Measurements from ENCODE around the gene MOB3B.

MOB3B gene

GRCh38 chr9:27365707-27366376, 163.8 kb downstream of the MOB3B start:
- DNase-seq (ENCODE audit: low spot score): no peak

GRCh38 chr9:27362447-27363210, 167.0 kb downstream of the MOB3B start:
- no peak for DNase-seq (ENCODE audit: low spot score)

GRCh38 chr9:27361492-27361891, 168.1 kb downstream of the MOB3B start:
- DNase-seq (ENCODE audit: low spot score): no peak

DNA sequence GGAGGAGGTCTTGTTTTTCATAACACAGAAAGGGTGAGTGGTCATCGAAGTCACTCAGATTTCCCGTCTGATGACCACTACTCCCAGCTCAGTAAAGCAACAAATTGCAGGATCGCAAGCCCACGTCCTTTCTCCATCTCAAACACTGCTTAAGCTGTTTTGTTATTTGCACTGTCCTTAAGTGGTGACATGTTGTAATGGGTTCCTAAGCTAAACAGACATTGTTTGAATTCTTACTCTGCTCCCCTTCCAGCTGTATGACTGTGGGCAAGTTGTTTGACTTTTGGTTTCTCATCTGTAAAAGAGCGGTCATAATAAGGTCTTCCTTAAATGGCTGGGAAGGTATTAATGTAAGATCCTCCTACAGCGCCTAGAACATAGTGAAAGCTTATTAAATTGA, 169.9 kb downstream of the MOB3B start:
- DNase-seq (ENCODE audit: low spot score): no peak

- no peak for DNase-seq (ENCODE audit: low spot score)
Measured at GRCh38 chr9:27358007-27358406, 171.6 kb downstream of the MOB3B start.

DNA sequence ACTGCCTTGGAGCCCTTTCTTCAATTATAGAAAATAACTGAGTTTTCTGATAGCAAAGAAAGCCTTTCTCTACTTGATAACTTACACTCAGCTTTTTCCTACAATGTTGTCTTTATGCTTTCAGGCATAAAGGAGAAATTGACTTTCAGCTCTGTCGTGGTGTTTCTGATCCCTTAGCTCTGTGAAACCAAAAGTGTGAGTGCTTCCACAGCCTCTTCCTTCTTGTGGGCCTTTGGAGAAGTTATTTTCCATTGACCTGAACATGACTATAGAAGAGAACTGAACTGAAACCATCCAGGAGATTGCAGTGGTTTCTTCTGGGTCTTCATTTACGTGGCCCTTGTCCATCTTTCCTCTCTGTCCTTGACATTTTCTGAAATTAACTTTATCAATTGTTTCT, 173.2 kb downstream of the MOB3B start:
- DNase-seq (ENCODE audit: low spot score): no peak

- no peak for DNase-seq (ENCODE audit: low spot score)
Measured at GRCh38 chr9:27355166-27355565, 174.4 kb downstream of the MOB3B start.

DNA sequence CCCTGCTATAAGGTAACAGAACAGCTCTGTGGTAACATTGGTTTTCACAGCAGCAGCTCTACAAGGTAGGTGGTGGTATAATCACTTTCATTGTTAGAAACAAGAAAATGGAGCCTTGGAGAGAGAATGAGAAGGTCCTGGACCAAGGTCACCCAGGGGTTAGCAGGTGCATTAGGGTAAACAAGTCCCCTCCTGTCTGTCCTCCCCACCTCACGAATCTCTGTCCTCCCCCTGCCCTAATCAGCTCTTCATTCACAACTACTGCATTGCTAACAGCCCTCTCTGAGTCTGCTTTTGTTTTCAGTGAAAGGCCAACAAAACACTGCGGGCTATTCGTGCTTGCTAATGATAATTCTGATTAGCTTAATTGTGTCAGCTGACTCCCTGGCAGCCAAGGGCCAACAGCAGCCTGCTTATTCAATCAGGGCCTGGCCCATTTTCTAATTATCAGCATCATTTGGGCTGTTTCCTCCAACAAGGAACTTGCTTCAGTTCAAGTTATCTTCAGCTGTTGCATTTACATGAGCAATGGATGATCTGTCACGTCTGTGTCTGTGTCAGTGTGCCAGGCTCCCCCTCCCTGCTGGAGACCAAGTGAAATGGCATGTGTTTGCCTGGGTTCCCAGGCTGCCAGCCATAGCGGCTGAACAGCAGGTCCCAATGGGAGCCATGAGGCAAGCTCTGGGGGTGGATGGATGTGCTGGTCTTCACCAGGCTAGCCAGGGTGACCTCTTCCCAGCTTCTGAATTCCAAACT, 176.0 kb downstream of the MOB3B start:
- no peak for DNase-seq (ENCODE audit: low spot score)

- DNase-seq (ENCODE audit: low spot score): no peak
Measured at GRCh38 chr9:27353166-27353473, 176.5 kb downstream of the MOB3B start.

DNA sequence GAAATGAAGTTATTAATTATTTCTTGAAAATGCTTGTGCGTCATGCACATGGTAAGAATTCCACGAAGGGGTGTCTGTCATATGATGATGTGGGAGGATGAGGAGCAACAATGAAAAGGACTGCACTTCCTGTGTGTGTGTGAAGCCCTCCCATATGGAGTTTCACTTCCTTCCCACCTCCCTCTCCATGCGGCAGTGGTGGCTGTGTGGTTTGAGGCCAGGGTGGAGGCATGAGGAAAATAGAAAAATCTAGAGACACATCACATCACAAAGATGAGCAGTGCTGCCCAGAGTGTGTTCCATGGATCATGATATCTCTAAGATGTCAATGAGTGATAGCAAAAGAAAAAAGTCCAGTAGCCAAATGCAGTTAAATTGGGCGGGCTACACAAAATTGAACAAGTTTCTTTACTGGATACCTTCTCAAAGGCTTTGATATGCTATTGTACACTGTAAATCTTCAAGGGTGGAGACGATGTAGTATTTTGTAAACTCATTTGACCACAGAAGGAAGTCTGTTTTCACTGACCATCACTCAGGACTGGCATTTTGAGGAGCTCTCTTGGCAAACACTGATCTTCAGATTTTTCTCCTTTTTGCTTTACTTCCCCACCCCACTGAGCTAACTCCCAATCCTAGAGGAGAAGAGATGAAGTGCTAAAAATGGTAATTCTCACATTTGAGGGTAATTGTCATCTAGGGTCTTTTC, 177.0 kb downstream of the MOB3B start:
- DNase-seq (ENCODE audit: low spot score): no peak

GRCh38 chr9:27351438-27351837, 178.2 kb downstream of the MOB3B start:
- DNase-seq (ENCODE audit: low spot score): no peak

- no peak for DNase-seq (ENCODE audit: low spot score)
Measured at GRCh38 chr9:27350382-27350976, 179.1 kb downstream of the MOB3B start.

- no peak for DNase-seq (ENCODE audit: low spot score)
Measured at GRCh38 chr9:27349698-27350080, 179.9 kb downstream of the MOB3B start.

GRCh38 chr9:27348785-27349697, 180.6 kb downstream of the MOB3B start:
- DNase-seq (ENCODE audit: low spot score): no peak

DNA sequence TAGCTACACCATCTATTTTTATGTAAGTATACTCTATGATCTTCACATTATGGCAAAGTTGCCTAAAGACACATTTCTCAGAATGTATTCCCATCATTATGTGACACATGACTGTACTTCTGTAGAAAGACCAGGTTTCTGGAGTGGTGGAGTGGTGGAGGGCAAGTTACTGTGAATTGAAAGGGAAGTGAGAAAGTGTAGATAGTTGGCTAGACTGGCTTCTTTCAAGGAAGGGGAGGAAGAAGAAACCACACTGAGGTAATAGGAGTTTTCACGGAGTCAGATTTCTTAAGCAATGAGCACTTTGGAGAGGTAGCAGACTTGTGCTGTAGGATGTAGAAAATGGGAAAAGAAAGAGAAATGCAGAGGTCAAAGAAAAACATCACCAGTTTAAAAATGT, 181.7 kb downstream of the MOB3B start:
- no peak for DNase-seq (ENCODE audit: low spot score)

DNA sequence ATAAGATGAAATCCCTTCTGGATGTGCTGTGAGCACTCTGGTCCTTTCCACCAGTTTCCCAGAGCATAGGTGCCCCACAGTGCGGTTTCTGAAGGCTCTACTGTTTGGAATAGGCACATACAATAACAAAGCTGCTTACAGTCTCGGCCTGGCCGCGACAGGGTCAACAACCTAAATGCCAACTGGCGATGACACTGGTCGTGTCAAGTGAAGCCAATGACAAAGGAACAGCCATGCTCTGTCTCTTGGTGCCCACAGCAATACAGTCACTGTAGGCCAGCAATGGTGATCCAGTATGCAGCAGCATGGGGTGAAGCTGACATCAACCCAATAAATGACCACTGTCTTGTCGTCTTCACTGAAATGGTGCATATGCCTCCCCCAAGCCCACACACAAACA, 184.8 kb downstream of the MOB3B start:
- DNase-seq (ENCODE audit: low spot score): no peak

- no peak for DNase-seq (ENCODE audit: low spot score)
Measured at GRCh38 chr9:27341545-27342294, 187.9 kb downstream of the MOB3B start.

- DNase-seq (ENCODE audit: low spot score): no peak
Measured at GRCh38 chr9:27340961-27341511, 188.6 kb downstream of the MOB3B start.

GRCh38 chr9:27340285-27340674, 189.3 kb downstream of the MOB3B start:
- no peak for DNase-seq (ENCODE audit: low spot score)

DNA sequence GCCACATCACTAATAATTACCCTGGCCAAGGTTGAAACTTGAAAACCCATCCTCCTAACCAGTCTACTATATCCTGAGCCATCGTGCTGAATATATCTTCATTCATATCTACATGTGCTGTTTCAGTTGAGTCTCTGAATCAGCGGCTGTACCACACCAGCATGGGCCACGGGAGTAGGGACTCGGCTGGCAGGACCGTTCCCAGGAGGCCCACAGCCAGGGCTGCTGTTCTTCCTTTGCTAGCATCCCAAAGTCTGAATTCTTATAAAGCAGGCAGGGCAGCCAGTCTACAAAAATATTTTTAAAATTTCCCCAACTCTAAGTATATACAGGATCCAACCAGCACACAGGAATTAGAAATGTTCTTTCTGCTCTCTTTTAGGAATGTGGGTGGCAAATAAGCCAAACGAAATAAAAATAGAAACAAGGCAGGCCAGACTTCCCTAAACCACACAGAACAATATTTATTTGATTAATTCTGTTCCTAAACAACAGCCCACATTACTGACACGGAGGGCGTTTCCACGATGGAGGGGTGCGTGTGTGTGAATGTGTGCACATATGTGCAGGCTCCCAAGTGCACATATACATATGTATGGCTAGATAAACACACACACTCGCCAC, 189.8 kb downstream of the MOB3B start:
- no peak for DNase-seq (ENCODE audit: low spot score)
